Kidney (tissue), 14 donors: ENCODE results near the gene SLC25A52. TPM values are rescaled to one million over a fixed set of nuclear protein-coding genes. Genes with fewer than 3 reads are reported as not detected.

Experiments
- DNase-seq, 5 donors: peaks; one replicate each; pipeline ENCODE4 v3.0.0-alpha.2; 2013 to 2020
- FAIRE-seq: peaks from 2 replicates; lab custom pipeline; 2012; peaks lifted over from hg19 to GRCh38; lab: Jason Lieb, UNC
- H3K27ac ChIP-seq, 2 donors: one replicate each; pipeline ENCODE4 v1.7.0; 2013; ENCODE audit warnings: low read depth in 2 of 2, low read length in 2 of 2, inconsistent platforms in 1 of 2
- H3K27me3 ChIP-seq: one replicate; pipeline ENCODE4 v1.7.1; 2013; ENCODE audit warnings: low read length, inconsistent platforms; ENCODE audit not compliant: control insufficient read depth, insufficient read depth
- H3K36me3 ChIP-seq, 3 donors: one replicate each; pipeline versions ENCODE4 v1.7.0 to v1.7.1; 2013; ENCODE audit warnings: low read length in 3 of 3, control low read depth in 1 of 3, inconsistent platforms in 1 of 3; ENCODE audit not compliant: insufficient read depth in 3 of 3, control insufficient read depth in 2 of 3
- H3K4me1 ChIP-seq, 3 donors: one replicate each; pipeline versions ENCODE4 v1.7.0 to v1.7.1; 2013; ENCODE audit warnings: low read length in 3 of 3, inconsistent platforms in 1 of 3, low read depth in 1 of 3; ENCODE audit not compliant: control insufficient read depth in 2 of 3, insufficient read depth in 2 of 3
- H3K4me3 ChIP-seq, 3 donors: one replicate each; pipeline versions ENCODE4 v1.7.0 to v1.8.1; 2013; ENCODE audit warnings: low read length in 3 of 3, control low read depth in 1 of 3, inconsistent platforms in 1 of 3
- H3K9ac ChIP-seq, 3 donors: one replicate each; pipeline versions ENCODE4 v1.7.0 to v1.7.1; 2013; ENCODE audit warnings: low read length in 3 of 3, control low read depth in 1 of 3, inconsistent platforms in 1 of 3
- H3K9me3 ChIP-seq, 3 donors: one replicate each; pipeline versions ENCODE4 v1.7.0 to v1.7.1; 2013; ENCODE audit warnings: low read length in 3 of 3, control low read depth in 1 of 3, inconsistent platforms in 1 of 3; ENCODE audit not compliant: control insufficient read depth in 2 of 3, insufficient read depth in 1 of 3
- intact Hi-C: fragments of 100-400 bp; cut with DNase I; formaldehyde crosslinking; loops from one replicate; pipeline ENCODE4 v1.11.1; 2022
- polyA plus RNA-seq: library from polyadenylated mRNA; stranded (reverse); fragments of 350-450 nt; fragmentation: Illumina TruSeq; extraction: RNeasy Lipid Tissue Mini Kit (QIAGEN cat#74804); gene quantifications from one replicate; pipeline ENCODE4 v1.2.3, GENCODE V29; 2014; ENCODE audit warnings: low read depth, low replicate concordance; ENCODE audit not compliant: insufficient read depth
- total RNA-seq: library from RNA; stranded (reverse); fragmentation: NEBNext Ultra II Directional; extraction: Animal tissue kit (Norgen Biotek cat#: 25700); gene quantifications from one replicate; pipeline ENCODE4 v1.2.1, GENCODE V29; 2021
- TF ChIP-seq, protein P1 (sequence below): IDR thresholded peaks from 3 replicates; pipeline ENCODE4 v1.5.1; 2012; ENCODE audit warnings: mild to moderate bottlenecking, moderate library complexity, borderline replicate concordance; ENCODE audit not compliant: insufficient read depth; ENCODE audit errors: extremely low read depth
- donor health status: control.
- donor health status: control.
- donor health status: control.
- donor health status: control.
- donor health status: control.
- donor health status: DM: yes; HTN: yes; CAD: no.
- donor health status: Normal renal cell carcinoma (clear cell type).

The SLC25A52 gene
- total and polyA plus RNA-seq, 2 donors from 2014 or later = not detected

DNA sequence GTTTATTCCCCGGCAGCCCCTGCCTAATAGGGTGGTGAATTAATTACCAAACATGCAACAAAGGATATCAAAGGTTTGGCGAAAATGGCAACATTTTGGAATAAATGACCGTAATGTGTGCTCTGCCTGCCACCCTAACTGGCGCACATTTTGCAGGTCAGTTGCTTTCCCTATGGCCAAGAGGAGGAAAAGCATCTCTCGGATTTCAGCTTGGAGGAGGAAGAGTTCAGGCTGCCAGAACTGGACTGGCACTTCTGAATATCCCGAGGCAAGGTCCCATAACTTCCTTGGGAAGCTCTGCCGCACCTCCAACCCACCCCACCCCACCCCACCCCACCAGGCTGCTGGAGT is 37.1 kb downstream of the SLC25A52 start:
- Histone ChIP-seq H3K4me3 (peak overlapping the region in 1 of 3 donors; percentile 80), H3K9ac (no peak overlapping the region), H3K27ac (no peak overlapping the region), H3K36me3 (no peaks in the 10 kb centered on the region), H3K4me1 (peaks cover 0 to 9% (median 0%) of the 10 kb centered on the region in 3 donors), H3K27me3 (no peaks in the 10 kb centered on the region), H3K9me3 (peaks cover 0 to 10% (median 0%) of the 10 kb centered on the region in 3 donors)
- DNase-seq (no peak), FAIRE-seq (no peak)
- TF ChIP-seq, protein P1, sequence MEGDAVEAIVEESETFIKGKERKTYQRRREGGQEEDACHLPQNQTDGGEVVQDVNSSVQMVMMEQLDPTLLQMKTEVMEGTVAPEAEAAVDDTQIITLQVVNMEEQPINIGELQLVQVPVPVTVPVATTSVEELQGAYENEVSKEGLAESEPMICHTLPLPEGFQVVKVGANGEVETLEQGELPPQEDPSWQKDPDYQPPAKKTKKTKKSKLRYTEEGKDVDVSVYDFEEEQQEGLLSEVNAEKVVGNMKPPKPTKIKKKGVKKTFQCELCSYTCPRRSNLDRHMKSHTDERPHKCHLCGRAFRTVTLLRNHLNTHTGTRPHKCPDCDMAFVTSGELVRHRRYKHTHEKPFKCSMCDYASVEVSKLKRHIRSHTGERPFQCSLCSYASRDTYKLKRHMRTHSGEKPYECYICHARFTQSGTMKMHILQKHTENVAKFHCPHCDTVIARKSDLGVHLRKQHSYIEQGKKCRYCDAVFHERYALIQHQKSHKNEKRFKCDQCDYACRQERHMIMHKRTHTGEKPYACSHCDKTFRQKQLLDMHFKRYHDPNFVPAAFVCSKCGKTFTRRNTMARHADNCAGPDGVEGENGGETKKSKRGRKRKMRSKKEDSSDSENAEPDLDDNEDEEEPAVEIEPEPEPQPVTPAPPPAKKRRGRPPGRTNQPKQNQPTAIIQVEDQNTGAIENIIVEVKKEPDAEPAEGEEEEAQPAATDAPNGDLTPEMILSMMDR = no peak
- intact Hi-C loops = loop anchor here (5.0 kb wide), 1 partner anchor 161 kb away; no protein-coding TSS in a partner anchor

DNA sequence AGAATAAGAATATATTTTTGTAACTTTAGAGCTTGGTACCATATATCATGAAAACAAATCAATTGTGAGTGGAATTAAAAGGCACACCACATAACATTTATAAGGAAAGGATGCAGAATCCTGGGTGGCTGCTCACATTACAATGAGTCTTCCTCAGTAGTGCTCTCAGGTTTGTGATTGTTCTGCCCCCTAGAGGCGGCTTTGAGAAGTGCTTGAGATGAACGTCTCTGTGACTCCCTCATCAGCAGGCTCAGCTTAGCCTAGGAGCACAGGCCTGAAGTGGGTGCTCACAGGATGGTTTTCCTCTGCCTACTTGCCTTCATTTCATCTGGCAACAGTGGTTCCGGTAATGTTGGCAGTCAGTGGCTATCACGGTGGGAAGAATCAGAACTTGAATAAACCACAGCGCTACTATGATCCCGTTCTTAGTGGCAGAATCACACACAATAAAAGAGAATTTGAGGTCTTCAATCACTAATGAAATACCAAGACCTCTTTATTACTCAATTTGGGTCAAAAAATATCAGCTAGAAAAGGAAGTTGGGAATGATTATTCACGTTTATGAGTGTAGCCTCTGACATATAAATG is 38.2 kb downstream of the SLC25A52 start:
- peak in 4 of 5 donors; percentile 80 to 91 (median 84) for DNase-seq
- peak; percentile 47 for FAIRE-seq
- Histone ChIP-seq H3K27me3 (no peaks in the 10 kb centered on the region), H3K4me3 (no peak overlapping the region), H3K36me3 (no peaks in the 10 kb centered on the region), H3K4me1 (peaks cover 0 to 9% (median 0%) of the 10 kb centered on the region in 3 donors), H3K9me3 (peaks cover 0 to 11% (median 0%) of the 10 kb centered on the region in 3 donors), H3K27ac (no peak overlapping the region), H3K9ac (no peak overlapping the region)
- intact Hi-C loops = loop anchor here (5.0 kb wide), 1 partner anchor 160 kb away; no protein-coding TSS in a partner anchor
- TF ChIP-seq, protein P1 = peak; percentile 89

DNA sequence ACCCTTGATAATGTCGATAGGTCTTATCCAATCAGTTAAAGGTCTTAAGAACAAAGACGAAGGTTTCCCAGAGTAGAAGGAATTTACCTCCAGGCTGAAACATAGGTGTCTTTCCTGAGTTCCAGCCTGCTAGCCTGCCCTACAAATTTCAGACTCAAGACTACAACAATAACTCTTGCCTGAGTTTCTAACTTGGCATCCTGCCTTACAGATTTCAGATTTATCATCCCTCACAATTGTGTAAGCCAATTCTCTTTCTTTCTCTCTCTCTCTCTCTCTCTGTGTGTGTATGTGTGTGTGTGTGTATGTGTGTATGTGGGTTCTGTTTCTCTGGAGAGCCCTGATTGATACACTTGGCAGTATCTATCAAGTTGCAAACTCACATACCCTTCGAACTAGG is 39.1 kb downstream of the SLC25A52 start:
- H3K27me3 ChIP-seq = no peaks in the 10 kb centered on the region
- H3K4me3 ChIP-seq = no peak overlapping the region
- H3K9me3 ChIP-seq = peaks cover 0 to 11% (median 0%) of the 10 kb centered on the region in 3 donors
- TF ChIP-seq, protein P1 = no peak
- intact Hi-C loops = loop anchor here (5.0 kb wide), 1 partner anchor 159 kb away; no protein-coding TSS in a partner anchor
- H3K4me1 ChIP-seq = peaks cover 0 to 9% (median 0%) of the 10 kb centered on the region in 3 donors
- no peak overlapping the region for H3K9ac ChIP-seq
- no peak for FAIRE-seq
- no peaks in the 10 kb centered on the region for H3K36me3 ChIP-seq
- H3K27ac ChIP-seq = no peak overlapping the region
- DNase-seq = peak in 1 of 5 donors; percentile 12
